GM21825 (cell line): ENCODE measurements around the gene FRMD5.

Experiments
- ATAC-seq: cut with Tn5 transposase; IDR thresholded peaks from one replicate; pipeline ENCODE4 v1.9.1; 2021; ENCODE audit warnings: mild to moderate bottlenecking, moderate library complexity; ENCODE audit not compliant: unreplicated experiment

FRMD5 gene

GRCh38 chr15:43901495-43901894 is 293.6 kb downstream of the FRMD5 start:
- ATAC-seq, result no peak

- no peak for ATAC-seq
These were observed 294.1 kb downstream of the FRMD5 start for GRCh38 chr15:43900996-43901395.

GRCh38 chr15:43899928-43900327 is 295.1 kb downstream of the FRMD5 start:
- ATAC-seq, result no peak

GRCh38 chr15:43898891-43899290 is 296.2 kb downstream of the FRMD5 start:
- no peak for ATAC-seq

- ATAC-seq, result no peak
These were observed 298.5 kb downstream of the FRMD5 start for GRCh38 chr15:43896543-43896942.

GRCh38 chr15:43895586-43895985 is 299.5 kb downstream of the FRMD5 start:
- no peak for ATAC-seq

GRCh38 chr15:43893956-43894355 is 301.1 kb downstream of the FRMD5 start:
- no peak for ATAC-seq

GRCh38 chr15:43889042-43889441 is 306.0 kb downstream of the FRMD5 start:
- ATAC-seq, result no peak

GRCh38 chr15:43887901-43888300 is 307.2 kb downstream of the FRMD5 start:
- ATAC-seq, result no peak

- ATAC-seq, result no peak
These were observed 308.5 kb downstream of the FRMD5 start for GRCh38 chr15:43886558-43886957.

GRCh38 chr15:43883571-43883970 is 311.5 kb downstream of the FRMD5 start:
- no peak for ATAC-seq

- ATAC-seq, result no peak
These were observed 313.1 kb downstream of the FRMD5 start for GRCh38 chr15:43881944-43882343.

- ATAC-seq, result no peak
These were observed 313.8 kb downstream of the FRMD5 start for GRCh38 chr15:43881245-43881644.

GRCh38 chr15:43880406-43881194 is 314.5 kb downstream of the FRMD5 start:
- ATAC-seq, result no peak

- ATAC-seq, result no peak
These were observed 315.4 kb downstream of the FRMD5 start for GRCh38 chr15:43879386-43880355.

GRCh38 chr15:43878446-43878845 is 316.6 kb downstream of the FRMD5 start:
- no peak for ATAC-seq

- ATAC-seq, result no peak
These were observed 317.7 kb downstream of the FRMD5 start for GRCh38 chr15:43877371-43877770.

GRCh38 chr15:43876872-43877271 is 318.2 kb downstream of the FRMD5 start:
- ATAC-seq, result no peak

GRCh38 chr15:43873651-43874050 is 321.4 kb downstream of the FRMD5 start:
- ATAC-seq, result no peak

- ATAC-seq, result no peak
These were observed 322.6 kb downstream of the FRMD5 start for GRCh38 chr15:43872416-43873020.

- ATAC-seq, result no peak
These were observed 323.2 kb downstream of the FRMD5 start for GRCh38 chr15:43871835-43872234.
